ENCODE results near the gene HOXA5.
A peak's percentile ranks its signal among the peaks of the same experiment; 100 is the strongest.

Gene HOXA5

GRCh38 chr7:27160145-27160545 lies 16.7 kb upstream of the HOXA5 start:
- DNase-seq (ENCODE audit: low spot score) = no peak

- DNase-seq (ENCODE audit: low spot score) = no peak
Measured at GRCh38 chr7:27159266-27160144, 16.0 kb upstream of the HOXA5 start.

GRCh38 chr7:27158436-27159265 lies 15.2 kb upstream of the HOXA5 start:
- DNase-seq (ENCODE audit: low spot score) = no peak

GRCh38 chr7:27157702-27158431 lies 14.4 kb upstream of the HOXA5 start:
- DNase-seq (ENCODE audit: low spot score) = no peak

- DNase-seq (ENCODE audit: low spot score) = no peak
Measured at GRCh38 chr7:27156916-27157701, 13.6 kb upstream of the HOXA5 start.

GRCh38 chr7:27156508-27156898 lies 13.0 kb upstream of the HOXA5 start, which contains the start of gene HOXA7:
TSS of gene HOXA7 (minus strand) at chr7:27156675. CDS start at chr7:27156545, 130 bp downstream.
- peak; percentile 85 for DNase-seq (ENCODE audit: low spot score)

GRCh38 chr7:27155816-27156507 lies 12.5 kb upstream of the HOXA5 start:
- peak; percentile 57 for DNase-seq (ENCODE audit: low spot score)

GRCh38 chr7:27154901-27155815 lies 11.7 kb upstream of the HOXA5 start:
- DNase-seq (ENCODE audit: low spot score) = no peak

- DNase-seq (ENCODE audit: low spot score) = no peak
Measured at GRCh38 chr7:27154369-27154768, 10.9 kb upstream of the HOXA5 start.

- no peak for DNase-seq (ENCODE audit: low spot score)
Measured at GRCh38 chr7:27153526-27153925, 10.0 kb upstream of the HOXA5 start.

GRCh38 chr7:27152816-27153442 lies 9.4 kb upstream of the HOXA5 start:
- no peak for DNase-seq (ENCODE audit: low spot score)

- peak; percentile 78 for DNase-seq (ENCODE audit: low spot score)
Measured at GRCh38 chr7:27151931-27152815, 8.7 kb upstream of the HOXA5 start, which contains the start of gene HOXA3. TSS of gene HOXA3 (minus strand) at chr7:27152583. CDS start at chr7:27110640, 41,943 bp downstream.

GRCh38 chr7:27151341-27151930 lies 8.0 kb upstream of the HOXA5 start:
- DNase-seq (ENCODE audit: low spot score) = no peak

- DNase-seq (ENCODE audit: low spot score) = peak; percentile 91
Measured at GRCh38 chr7:27150568-27151340, 7.3 kb upstream of the HOXA5 start.

- DNase-seq (ENCODE audit: low spot score) = no peak
Measured at GRCh38 chr7:27149842-27150567, 6.5 kb upstream of the HOXA5 start.

All from GM03348 (cell line).